ENCODE measurements around the gene RANBP17.

- TF ChIP-seq CTCF (IDR thresholded peaks at IDR 0.05) (no peak), POLR2A (IDR thresholded peaks at IDR 0.05) (no peak)
Observed at GRCh38 chr5:170913573-170913972, 51.8 kb downstream of the RANBP17 start.
